Left forelimb (tissue), 1 donor: ENCODE measurements around the gene ZFP90.
"Not testable (repeated sequence)": the region's sequence is repeated elsewhere in the genome, so short reads cannot be mapped to it uniquely, and the experiment has no call there.

Experiments
- DNase-seq: peaks from one replicate; pipeline ENCODE4 v3.0.0-alpha.2; 2018; ENCODE audit warnings: low spot score

The ZFP90 gene

DNA sequence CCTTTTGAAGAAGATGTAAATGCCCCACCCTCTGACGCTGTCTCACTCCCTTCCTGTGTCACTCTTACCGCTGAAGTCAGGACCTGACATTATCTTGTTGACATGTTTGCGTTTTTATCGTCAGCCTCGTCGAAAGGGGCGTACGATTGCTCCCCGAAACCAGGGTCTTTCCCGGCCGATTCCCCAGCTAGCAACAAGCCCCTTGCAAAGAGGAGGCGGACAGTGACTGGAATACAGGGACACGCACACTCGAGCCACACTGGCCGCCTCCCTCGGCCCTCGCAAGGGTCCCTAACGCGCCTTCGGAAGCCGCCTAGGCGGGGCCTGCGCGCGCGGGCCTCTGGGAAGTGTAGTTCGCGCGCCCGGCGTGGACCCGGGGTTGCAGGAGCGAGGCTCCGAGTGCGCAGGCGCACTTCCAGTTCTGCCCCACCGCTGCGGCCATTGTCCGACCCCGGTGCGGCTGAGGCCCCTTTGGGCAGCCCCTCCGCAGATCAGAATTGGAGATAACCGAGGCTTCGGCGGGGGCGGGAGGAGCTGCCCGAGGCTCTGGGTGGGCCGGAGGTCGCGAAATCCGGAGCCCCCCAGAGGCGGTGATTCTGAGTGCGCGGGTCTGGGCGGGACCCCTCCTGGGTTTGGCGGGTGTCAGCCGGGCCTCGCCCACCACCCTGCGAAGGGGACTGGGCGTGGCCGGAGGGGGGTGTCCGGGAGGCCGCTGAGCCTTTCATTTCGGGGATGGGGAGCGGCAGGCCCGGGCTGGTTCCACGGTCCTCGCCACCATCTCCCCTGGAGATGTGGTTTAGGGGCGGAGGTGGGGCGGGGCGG lies at the start of gene ZFP90:
Gene ZFP90 (plus strand): TSS at position 412 of the 822 bp plus-strand sequence. CDS start 502 bp downstream, outside the sequence.
- DNase-seq: peak; percentile 92

DNA sequence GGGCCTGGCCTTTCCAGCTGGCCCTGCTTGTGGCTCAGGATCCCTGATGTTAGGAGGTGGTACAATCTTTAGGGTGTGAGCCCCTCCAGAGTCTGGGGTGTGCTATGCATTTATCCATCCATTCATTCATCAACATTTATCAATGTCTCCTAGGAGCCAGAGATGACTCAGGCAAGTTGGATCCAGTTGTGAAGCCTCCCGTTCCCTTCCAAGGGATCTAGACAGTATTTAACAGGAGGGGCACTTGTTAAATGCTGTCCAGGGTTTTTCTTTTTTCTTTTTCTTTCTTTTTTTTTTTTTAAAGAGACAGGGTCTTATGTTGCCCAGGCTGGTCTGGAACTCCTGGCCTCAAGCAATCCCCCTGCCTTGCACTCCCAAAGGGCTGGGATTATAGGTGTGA lies 48.7 kb upstream of the ZFP90 start:
- no peak for DNase-seq

DNA sequence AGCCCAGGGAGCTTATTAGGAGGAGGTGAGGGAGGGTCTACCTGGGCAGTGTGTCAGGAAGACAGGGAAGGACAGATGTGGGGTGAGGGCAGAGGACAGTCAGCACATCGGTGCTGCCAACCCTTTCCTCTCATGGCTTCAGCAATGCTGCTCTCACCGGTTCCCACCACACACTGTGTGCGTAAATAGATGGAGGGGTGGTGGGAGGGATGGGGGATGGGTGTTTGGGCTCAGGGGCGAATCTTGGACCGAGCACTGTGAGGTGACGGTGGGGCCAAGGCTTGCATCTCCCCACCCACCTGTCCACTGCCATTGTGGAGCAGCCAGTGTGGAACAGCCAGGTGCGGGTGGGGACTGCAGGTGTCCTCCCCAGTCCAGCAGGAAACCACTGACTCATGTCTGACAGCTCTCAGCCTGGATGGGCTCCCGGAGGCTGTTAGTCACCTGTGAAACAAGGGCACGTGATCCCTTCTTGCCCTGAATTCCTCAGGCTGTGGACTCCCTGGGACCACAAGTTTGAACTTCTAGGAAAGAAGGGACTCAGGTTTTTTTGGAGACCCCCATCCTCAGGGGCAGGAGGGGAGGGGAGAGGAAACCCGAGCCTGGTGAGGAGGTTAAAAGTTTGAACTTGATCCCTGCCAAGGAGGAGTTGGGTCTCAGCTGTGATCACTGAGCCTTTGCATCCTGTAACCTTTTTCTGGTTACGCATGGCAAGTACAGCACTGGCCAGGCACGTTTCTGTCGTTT lies 48.1 kb upstream of the ZFP90 start:
- no peak for DNase-seq

DNA sequence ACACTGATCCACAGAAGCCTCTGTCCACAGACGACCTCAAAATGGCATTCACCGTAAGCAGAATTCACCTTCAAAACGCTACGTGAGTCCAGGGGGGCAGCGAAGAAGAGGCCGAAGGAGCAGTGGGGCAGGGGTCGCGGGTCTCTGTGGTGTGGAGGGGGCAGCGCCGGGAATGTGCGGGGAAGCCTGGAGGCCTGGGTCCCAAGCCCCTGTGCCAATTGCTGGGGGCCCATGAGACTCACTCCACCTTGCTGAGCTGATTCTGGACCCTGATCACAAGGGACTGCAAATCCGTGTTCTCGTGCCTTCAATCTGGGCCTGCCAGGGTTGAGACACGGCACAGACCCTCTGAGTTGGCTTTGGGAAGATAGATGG lies 47.5 kb upstream of the ZFP90 start:
- DNase-seq: no peak

DNA sequence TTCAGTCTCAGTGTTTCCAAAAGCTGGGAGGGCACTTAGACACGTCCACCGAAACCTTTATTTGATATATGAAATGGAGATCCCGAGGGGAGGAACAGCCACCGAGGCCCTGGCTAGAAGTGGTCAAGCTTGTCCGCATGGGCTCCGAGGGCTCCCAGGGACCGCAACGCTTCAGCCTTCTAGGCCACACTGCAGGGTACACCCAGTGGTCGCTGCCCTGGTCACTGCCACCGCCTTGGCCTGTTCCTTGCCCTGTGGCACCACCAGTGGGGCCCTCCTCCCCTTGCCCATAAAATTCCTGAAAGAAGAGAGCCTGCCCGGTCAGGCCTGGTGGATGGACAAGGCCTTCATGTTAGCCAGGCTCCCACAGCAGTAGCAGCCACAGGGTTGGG lies 46.9 kb upstream of the ZFP90 start:
- no peak for DNase-seq

DNA sequence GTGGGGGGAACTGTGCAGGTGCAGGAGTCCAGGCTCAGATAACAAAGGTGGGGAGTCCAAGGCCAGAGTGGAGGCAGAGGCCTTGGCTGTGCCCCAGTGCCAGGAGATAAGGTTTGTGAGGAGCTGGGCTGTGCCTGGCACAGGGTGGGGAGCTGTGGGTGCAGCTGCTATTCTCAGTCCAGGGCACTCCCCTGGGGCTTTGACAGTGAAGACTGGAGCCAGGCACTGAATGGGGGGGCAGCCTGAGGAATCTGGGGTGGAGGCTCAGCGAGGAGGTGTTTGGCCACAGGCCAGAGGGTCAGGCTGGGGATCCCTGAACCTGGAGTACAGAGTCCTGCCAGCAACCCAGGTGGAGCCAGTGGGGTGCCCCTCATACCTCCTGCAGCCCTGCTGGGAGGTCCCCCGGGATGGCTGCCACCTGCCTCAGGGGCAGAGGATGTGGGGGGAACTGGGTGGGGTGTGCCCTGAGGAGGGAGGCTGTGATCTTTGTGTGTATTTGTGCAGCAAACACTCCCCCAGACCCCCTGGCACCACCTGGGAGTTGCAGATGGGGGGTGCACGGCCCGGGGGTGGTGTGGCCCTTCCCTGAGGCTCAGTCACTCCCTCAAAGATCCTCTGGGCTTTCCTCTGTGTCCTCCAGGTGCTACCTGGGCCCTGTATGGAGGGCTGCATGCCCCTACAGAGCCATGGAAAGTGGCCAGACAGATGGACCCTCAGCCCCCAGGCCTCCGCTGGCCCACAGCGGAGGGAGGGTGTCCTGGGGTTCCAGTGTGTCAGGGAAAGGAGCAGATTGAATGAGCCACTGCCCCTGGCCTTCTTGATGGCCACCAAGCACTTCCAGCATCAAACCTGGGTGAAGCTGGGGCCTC lies 46.3 kb upstream of the ZFP90 start:
- no peak for DNase-seq

DNA sequence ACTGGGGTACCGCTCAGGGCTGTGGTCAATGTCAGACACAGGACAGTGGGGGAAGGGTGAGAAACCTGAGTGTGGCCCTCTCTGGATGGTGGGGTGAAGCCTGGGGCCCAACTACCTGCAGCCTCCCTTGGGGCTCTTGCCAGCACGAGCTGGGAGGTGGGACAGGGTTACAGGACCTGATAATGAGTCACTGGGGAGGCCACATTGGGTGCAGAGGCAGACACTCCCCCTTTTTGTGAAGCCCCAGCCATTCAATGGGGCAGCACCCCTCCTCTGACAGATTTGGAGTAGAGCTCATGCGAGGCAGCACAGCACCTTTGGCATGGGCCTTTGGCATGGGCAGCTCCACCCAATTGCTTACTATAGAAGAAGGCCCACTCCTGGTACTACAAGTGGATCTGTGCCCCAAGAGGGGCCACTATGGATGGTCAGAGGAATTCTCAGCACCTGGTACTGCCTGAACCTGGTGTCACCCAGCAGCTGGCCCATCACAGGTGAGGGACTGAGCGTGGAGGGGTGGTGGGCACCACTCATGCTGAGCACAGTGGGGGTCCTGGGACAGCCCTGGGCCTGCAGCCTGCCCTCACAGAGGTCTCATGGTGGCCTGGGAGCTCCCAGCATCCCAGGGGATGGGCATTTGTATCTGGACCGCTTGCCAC lies 45.5 kb upstream of the ZFP90 start:
- no peak for DNase-seq

DNA sequence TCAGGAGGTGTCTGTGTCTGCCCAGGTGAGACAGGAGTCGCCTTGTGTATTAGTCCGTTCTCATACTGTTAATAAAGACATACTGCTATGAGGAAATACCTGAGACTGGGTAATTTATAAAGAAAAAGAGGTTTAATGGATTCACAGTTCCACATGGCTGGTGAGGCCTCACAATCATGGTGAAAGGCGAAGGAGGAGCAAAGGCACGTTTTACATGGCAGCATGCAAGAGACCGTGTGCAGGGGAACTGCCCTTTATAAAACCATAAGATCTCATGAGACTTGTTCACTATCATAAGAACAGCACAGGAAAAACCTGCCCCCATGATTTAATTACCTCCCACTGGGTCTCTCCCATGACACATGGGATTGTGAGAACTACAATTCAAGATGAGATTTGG lies 44.8 kb upstream of the ZFP90 start:
- not testable (repeated sequence) for DNase-seq

DNA sequence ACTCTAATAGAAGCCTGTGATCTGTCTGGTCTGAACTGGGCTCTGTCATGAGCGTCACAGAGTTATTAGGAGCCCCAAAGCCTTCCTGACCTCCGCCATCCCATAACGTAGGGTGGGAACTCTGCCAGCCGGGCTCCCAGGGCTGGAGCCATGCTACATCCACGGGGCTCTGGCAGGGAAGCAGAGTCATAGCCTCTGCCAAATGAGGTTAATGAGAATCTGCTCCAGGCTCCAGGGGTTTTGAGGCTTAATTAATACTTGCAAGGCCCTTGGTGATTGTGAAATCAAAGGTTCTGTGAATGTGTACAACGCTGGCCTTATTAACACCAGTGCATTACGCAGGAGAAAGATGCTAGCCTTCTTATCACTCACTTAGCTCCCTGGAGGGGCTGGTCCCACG lies 42.4 kb upstream of the ZFP90 start:
- no peak for DNase-seq

DNA sequence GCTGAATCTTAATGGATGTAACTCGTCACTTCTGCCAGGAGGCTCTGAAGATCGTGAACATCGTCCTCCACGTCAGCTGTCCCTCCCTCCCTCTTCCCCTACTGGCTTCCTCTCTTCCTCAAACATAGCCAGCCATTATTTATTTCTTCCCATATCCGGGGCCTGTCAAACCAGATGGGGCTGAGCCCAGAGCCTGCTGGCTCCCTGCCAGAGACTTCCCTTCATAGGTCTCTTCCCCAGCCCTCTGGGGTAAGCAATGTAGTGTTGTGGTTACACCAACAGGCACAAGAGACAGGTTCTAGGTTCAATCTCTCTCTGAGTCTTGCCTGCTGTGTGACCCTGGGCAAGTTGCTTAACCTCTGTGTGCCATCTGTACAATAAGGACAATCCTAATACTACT lies 40.1 kb upstream of the ZFP90 start:
- DNase-seq: no peak

DNA sequence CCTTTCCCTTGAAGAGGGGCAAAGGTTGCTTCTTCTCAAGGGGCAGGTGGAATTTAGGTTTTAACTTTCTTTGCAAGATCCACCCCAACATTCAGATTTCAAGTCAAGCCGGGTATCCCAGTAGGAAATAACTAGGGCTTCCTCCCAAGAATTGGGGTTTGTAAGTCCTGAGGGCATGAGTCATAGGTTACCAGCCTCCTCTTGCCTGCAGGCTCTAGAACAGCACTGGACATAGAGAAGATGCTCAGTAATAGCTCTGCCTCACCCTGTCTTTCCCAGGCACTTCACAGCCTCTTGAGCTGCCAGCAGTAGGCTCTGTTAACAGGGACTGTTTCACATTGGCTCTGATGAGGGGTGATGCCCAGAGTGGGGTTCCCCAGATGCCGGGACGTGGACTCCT lies 35.8 kb upstream of the ZFP90 start:
- no peak for DNase-seq

DNA sequence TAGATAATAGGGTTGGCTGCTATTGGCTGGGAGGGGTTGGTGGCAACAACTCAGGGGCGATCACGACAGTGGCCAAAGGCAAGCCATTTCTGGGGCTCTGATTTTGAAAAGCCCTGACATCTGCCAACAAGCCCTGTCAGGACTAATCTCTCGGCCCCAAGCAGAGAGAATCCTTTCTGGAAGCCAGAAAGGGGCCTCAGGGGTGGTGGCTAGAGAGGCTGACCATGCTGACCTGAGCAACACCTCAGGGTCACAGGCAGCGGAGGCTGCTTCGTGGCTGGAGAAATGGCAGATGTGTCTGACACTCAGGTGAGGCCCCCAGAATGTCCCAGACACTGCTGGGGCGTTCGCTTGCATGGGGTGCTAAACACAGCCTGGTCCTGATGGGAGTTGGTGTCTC lies 35.0 kb upstream of the ZFP90 start:
- DNase-seq: no peak

DNA sequence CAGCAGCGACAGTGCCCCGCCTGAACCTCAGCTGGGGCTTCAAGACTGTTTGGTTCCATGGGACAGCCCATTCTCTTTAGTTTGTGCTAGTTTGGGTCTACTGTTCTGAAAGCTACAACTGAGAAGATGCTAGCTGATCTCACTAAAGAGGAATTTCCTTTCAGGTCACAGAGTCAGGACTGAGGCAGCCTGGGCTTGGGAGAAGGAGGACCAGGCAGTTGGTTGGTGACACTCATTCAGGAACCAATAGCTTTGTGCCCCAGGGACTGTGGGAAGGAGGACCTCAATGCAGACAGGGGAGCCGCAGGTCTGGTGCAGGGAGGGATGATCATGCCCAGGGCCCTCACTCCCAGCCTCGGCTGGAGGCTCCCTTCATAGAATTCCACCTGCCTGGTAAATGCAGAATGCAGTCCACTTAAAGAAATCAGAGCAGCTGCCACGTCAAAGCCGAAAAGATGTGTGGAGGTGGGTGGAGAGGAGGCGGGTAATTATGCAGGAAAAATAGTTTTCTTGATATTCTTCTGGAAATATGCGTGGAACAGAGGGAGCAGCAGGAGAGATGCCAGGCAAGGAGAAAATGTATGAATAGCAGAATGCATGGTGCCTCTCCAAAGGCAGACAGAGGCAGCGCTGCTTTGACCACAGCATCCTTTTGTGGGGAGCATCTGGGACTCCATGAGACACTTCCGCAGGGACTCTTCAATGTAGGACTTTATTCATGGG lies 32.6 kb upstream of the ZFP90 start:
- no peak for DNase-seq

DNA sequence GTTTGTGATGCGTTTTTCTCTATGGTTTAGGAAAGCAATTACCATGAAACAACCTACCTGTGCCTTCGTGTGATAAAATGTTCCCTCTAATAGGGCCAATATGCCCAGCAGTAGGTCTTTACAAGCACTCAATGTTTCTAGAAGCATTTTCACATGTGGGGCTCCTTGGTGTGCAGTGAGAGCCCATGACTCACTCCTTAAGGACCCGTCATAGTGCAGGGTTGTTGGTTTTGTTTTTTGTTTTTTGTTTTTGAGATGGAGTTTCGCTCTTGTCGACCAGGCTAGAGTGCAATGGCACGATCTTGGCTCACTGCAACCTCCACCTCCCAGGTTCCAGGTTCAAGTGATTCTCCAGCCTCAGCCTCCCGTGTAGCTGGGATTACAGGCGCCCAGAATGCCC lies 31.1 kb upstream of the ZFP90 start:
- DNase-seq: no peak

DNA sequence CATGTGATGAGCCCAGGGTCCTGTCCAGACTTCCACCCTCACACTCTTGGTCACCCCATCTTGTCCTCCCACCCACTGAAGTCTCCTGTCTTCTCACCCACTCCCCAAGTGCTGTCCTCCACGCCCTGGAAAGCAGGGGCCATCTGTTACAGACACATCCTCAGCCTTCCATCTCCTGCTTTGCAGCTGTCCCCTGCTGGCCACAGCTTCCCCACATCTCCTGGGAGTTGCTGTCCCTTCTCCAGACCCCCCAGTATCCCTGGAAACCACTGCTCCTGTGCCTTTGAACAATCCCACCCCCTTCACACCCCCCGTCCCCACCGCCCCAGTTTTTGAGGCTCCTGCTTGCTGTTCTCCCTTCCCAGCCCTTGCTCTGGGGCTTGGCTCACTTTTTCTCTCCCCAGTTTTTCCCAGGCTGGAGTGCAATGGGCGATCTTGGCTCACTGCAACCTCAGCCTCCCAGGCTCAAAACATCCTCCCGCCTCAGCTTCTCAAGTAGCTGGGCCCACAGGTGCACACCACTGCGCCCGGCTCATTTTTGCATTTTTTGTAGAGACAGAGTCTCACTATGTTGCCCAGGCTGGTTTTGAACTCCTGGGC lies 30.4 kb upstream of the ZFP90 start:
- DNase-seq: no peak

DNA sequence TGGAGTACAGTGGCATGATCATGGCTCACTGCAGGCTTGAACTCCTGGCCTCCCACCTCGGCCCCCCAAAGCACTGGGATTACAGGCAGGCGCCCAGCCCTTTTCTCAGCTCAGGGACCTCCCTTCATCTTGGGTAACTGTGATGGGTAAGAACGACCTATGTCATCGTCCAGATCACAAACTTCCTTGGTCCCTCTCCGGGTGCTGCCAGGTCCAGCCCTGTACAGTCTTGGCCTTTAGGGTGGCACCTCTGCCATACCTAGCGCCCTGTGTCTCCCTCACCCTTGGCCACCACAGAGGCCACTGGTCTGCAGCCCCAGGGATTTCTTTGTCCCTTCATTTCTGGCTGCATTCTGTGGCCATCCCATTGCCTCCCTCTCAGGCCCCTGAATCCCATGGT lies 29.7 kb upstream of the ZFP90 start:
- DNase-seq: no peak

DNA sequence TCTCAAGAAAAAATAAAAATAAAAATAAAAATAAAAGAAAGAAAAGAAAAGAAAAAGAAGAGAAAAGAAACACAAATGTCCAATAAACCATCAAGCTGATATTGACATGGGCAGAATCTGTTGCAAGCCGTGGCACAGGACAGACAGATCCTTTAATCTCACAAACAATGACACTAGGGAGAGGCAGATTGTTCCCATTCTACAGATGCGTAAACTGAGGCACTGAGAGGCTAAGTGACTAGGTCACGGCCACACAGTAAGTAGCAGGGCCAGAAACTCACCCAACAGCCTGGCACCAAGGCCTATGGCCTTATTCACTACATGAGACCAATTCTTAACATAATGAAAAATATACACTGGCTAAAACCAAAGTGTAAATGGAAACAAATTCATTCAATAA lies 28.3 kb upstream of the ZFP90 start:
- DNase-seq: no peak

DNA sequence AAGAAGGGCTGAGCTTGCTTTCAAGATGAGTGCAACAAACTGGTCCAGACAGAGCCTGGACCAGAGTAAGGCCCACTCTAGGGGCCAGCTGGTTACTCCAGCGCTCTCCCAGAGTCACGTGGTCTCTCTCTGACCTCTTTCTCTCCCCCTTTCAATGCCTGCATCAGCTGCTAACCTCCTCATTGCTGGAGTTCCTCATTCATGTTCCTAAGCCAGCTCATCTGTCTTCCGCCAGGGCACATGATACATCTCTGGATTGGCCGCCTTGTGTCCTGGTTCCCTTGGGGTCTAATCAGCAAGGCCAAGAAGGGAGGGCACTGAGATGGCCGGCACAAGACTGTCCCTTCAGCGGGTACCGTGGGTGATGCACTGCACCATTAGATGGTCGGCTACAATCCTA lies 26.9 kb upstream of the ZFP90 start:
- DNase-seq: no peak

DNA sequence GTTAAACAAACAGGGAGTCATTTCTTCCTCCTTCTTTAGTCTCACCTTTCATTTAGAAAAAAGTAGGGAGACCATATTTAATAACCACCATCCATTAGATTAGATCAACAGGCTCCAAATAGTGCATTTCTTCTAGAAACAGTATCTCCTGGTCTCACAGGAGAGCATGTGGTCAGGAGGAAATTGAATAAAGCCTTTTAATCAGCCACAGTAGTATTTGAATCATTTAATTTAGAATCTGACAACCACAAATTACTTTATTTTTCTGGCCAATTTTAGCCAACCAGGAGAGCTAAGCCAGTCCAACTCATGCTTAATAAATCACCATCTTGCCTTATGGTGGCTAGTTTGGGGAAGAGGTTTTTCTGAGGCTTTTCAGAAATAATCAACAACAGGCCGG lies 26.3 kb upstream of the ZFP90 start:
- no peak for DNase-seq

DNA sequence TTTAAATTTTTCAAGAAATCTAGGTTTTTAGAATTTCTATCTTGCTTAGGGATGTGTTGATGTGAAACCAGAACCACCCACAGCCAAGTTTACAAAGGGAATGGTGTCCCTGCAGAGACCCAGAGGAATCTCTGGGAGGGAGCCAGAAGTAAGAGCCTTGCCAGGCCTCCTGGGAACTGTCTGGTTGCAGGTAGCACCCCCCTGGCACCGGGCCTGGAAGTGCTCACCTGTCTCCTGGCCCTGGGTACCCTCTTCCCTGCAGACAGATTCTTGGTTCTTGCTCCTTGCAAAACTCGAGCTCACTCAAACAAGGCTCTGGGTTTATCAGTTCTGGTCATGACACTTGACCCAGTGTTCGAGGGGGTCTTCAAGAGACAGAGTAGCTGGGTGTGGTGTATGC lies 24.6 kb upstream of the ZFP90 start:
- no peak for DNase-seq

DNA sequence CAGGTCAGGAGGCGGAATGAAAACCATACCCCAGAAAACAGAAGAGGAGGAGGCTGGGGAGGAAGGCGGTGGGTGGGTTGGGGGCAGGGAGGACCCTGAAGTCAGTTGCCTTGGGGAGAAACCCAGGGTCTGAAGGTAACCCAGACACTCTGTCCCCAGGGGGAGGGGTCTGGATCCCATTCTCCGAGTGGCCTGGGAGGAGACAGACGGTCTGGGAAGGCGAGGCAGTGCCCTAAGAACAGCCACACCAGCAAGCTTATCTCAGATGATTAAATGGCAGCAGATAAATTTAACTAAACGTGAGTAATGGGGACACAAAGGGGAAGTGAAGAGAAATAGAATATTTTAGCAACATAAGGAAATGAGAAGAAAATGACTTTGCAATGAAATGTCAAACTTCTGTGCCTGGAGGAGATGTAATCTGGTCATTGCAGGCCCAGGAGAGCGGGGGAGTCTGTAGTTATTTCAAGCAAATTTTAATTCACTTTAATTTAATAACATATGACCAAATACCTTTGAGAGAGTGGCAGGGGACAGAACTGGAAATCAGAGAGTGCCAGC lies 21.4 kb upstream of the ZFP90 start:
- DNase-seq: no peak
